Peyer's patch (tissue), 4 donors: Measurements from ENCODE around the gene RELN. TPM values are rescaled to one million over a fixed set of nuclear protein-coding genes. Genes with fewer than 3 reads are reported as not detected.

ENCODE experiments used
- DNase-seq, 3 donors: peaks; one replicate each; pipeline ENCODE4 v3.0.0-alpha.2; 2017 to 2019
- H3K27ac ChIP-seq, 4 donors: fragments of 200-600 bp; sonication (generic); one replicate each; pipeline ENCODE4 v1.5.1; 2016 to 2019
- H3K27me3 ChIP-seq, 2 donors: fragments of 200-600 bp; sonication (generic); one replicate each; pipeline ENCODE4 v1.5.1; 2019
- H3K36me3 ChIP-seq, 3 donors: fragments of 200-600 bp; sonication (generic); one replicate each; pipeline ENCODE4 v1.5.1; 2016 to 2019
- H3K4me1 ChIP-seq, 4 donors: fragments of 200-600 bp; sonication (generic); one replicate each; pipeline ENCODE4 v1.5.1; 2016 to 2019
- H3K4me3 ChIP-seq, 4 donors: fragments of 200-600 bp; sonication (generic); 1 replicate in 3 of 4; 2 replicates in 1 of 4; pipeline ENCODE4 v1.5.1; 2016 to 2019; ENCODE audit warnings: mild to moderate bottlenecking in 1 of 4
- H3K9me3 ChIP-seq, 4 donors: fragments of 200-600 bp; sonication (generic); one replicate each; pipeline ENCODE4 v1.5.1; 2016 to 2019; ENCODE audit warnings: mild to moderate bottlenecking in 1 of 4
- CTCF ChIP-seq, 6 experiments: fragments of 450-650 bp in 4 of 6; fragments of 200-600 bp in 2 of 6; sonication (generic) in 1 of 6; IDR thresholded peaks; one replicate each; pipeline ENCODE4 v1.5.1; 2017 to 2019; ENCODE audit warnings: antibody characterized with exemption in 6 of 6, mild to moderate bottlenecking in 3 of 6, moderate library complexity in 1 of 6
- POLR2A ChIP-seq, 2 donors: fragments of 450-650 bp; IDR thresholded peaks; one replicate each; pipeline ENCODE4 v1.5.1; 2017; ENCODE audit warnings: antibody characterized with exemption in 2 of 2, mild to moderate bottlenecking in 2 of 2, moderate library complexity in 2 of 2
- total RNA-seq, 4 donors: library from RNA; depleted of rRNA; stranded (reverse); fragments of >200 nt; gene quantifications; one replicate each; pipeline ENCODE4 v1.1.0, GENCODE V29; 2016

Gene RELN
- total RNA-seq, 4 donors from 2014 or later, result 1.7 to 3.9 (median 3.2) TPM

GRCh38 chr7:103951311-103951710 is 38.1 kb downstream of the RELN start:
- H3K4me1 ChIP-seq, result no peaks in the 10 kb centered on the region
- TF ChIP-seq CTCF (IDR thresholded peaks at IDR 0.05) (no peak), POLR2A (IDR thresholded peaks at IDR 0.05) (no peak)
- no peaks in the 10 kb centered on the region for H3K9me3 ChIP-seq
- no peaks in the 10 kb centered on the region for H3K27me3 ChIP-seq
- no peak for DNase-seq
- H3K36me3 ChIP-seq, result no peaks in the 10 kb centered on the region
- H3K27ac ChIP-seq, result no peak overlapping the region
- no peak overlapping the region for H3K4me3 ChIP-seq

GRCh38 chr7:103949374-103949773 is 40.1 kb downstream of the RELN start:
- H3K27ac ChIP-seq, result no peak overlapping the region
- no peak overlapping the region for H3K4me3 ChIP-seq
- no peak for DNase-seq
- H3K36me3 ChIP-seq, result no peaks in the 10 kb centered on the region
- H3K9me3 ChIP-seq, result no peaks in the 10 kb centered on the region
- H3K27me3 ChIP-seq, result no peaks in the 10 kb centered on the region
- H3K4me1 ChIP-seq, result no peaks in the 10 kb centered on the region
- no peak for TF ChIP-seq POLR2A (IDR thresholded peaks at IDR 0.05)
- no peak for TF ChIP-seq CTCF (IDR thresholded peaks at IDR 0.05)

- DNase-seq, result no peak
- Histone ChIP-seq H3K27ac (no peak overlapping the region), H3K9me3 (no peaks in the 10 kb centered on the region), H3K4me1 (no peaks in the 10 kb centered on the region), H3K36me3 (no peaks in the 10 kb centered on the region), H3K27me3 (no peaks in the 10 kb centered on the region), H3K4me3 (no peak overlapping the region)
- TF ChIP-seq POLR2A (IDR thresholded peaks at IDR 0.05) (no peak), CTCF (IDR thresholded peaks at IDR 0.05) (no peak)
Measured at GRCh38 chr7:103947026-103947655, 42.3 kb downstream of the RELN start.

GRCh38 chr7:103944230-103944900 is 45.1 kb downstream of the RELN start:
- no peak overlapping the region for H3K27ac ChIP-seq
- no peak for TF ChIP-seq CTCF (IDR thresholded peaks at IDR 0.05)
- TF ChIP-seq POLR2A (IDR thresholded peaks at IDR 0.05), result no peak
- no peaks in the 10 kb centered on the region for H3K9me3 ChIP-seq
- no peaks in the 10 kb centered on the region for H3K36me3 ChIP-seq
- H3K27me3 ChIP-seq, result no peaks in the 10 kb centered on the region
- no peak for DNase-seq
- no peak overlapping the region for H3K4me3 ChIP-seq
- no peaks in the 10 kb centered on the region for H3K4me1 ChIP-seq

GRCh38 chr7:103941976-103942375 is 47.5 kb downstream of the RELN start:
- DNase-seq, result no peak
- no peak overlapping the region for H3K27ac ChIP-seq
- no peaks in the 10 kb centered on the region for H3K4me1 ChIP-seq
- TF ChIP-seq POLR2A (IDR thresholded peaks at IDR 0.05), result no peak
- TF ChIP-seq CTCF (IDR thresholded peaks at IDR 0.05), result no peak
- H3K9me3 ChIP-seq, result no peaks in the 10 kb centered on the region
- H3K36me3 ChIP-seq, result no peaks in the 10 kb centered on the region
- H3K27me3 ChIP-seq, result no peaks in the 10 kb centered on the region
- H3K4me3 ChIP-seq, result no peak overlapping the region
